Ishikawa (cell line): ENCODE results near the gene MAT2A.

Experiments
- CEBPB ChIP-seq: IDR thresholded peaks from 2 replicates; pipeline ENCODE4 v1.6.1; 2012
- CREB1 ChIP-seq: IDR thresholded peaks from 2 replicates; pipeline ENCODE4 v1.6.1; 2012; ENCODE audit warnings: low read depth
- EGR1 ChIP-seq: IDR thresholded peaks from 2 replicates; pipeline ENCODE4 v1.6.1; 2012
- EP300 ChIP-seq: IDR thresholded peaks from 2 replicates; pipeline ENCODE4 v1.6.1; 2012; ENCODE audit warnings: borderline replicate concordance
- FOXM1 ChIP-seq: IDR thresholded peaks from 2 replicates; pipeline ENCODE4 v1.6.1; 2012; ENCODE audit warnings: low read depth, borderline replicate concordance
- NFIC ChIP-seq: IDR thresholded peaks from 2 replicates; pipeline ENCODE4 v1.6.1; 2012
- RAD21 ChIP-seq: IDR thresholded peaks from 2 replicates; pipeline ENCODE4 v1.6.1; 2012; ENCODE audit warnings: low read depth
- TAF1 ChIP-seq: IDR thresholded peaks from 2 replicates; pipeline ENCODE4 v1.6.1; 2012; ENCODE audit warnings: low read depth, mild to moderate bottlenecking
- TCF12 ChIP-seq: IDR thresholded peaks from 2 replicates; pipeline ENCODE4 v1.6.1; 2012; ENCODE audit warnings: low read depth
- TEAD4 ChIP-seq: IDR thresholded peaks from 2 replicates; pipeline ENCODE4 v1.6.1; 2012
- YY1 ChIP-seq: IDR thresholded peaks from 2 replicates; pipeline ENCODE4 v1.6.1; 2012; ENCODE audit warnings: low read depth
- ZBTB7A ChIP-seq: IDR thresholded peaks from 2 replicates; pipeline ENCODE4 v1.6.1; 2012; ENCODE audit warnings: low read depth
- TF ChIP-seq, protein P1 (sequence below): IDR thresholded peaks from 2 replicates; pipeline ENCODE4 v1.6.1; 2012
- TF ChIP-seq, protein P2 (sequence below): IDR thresholded peaks from 2 replicates; pipeline ENCODE4 v1.6.1; 2012; ENCODE audit warnings: low read depth, mild to moderate bottlenecking
- TF ChIP-seq, protein P3 (sequence below): IDR thresholded peaks from 2 replicates; pipeline ENCODE4 v1.6.1; 2012

Gene MAT2A

DNA sequence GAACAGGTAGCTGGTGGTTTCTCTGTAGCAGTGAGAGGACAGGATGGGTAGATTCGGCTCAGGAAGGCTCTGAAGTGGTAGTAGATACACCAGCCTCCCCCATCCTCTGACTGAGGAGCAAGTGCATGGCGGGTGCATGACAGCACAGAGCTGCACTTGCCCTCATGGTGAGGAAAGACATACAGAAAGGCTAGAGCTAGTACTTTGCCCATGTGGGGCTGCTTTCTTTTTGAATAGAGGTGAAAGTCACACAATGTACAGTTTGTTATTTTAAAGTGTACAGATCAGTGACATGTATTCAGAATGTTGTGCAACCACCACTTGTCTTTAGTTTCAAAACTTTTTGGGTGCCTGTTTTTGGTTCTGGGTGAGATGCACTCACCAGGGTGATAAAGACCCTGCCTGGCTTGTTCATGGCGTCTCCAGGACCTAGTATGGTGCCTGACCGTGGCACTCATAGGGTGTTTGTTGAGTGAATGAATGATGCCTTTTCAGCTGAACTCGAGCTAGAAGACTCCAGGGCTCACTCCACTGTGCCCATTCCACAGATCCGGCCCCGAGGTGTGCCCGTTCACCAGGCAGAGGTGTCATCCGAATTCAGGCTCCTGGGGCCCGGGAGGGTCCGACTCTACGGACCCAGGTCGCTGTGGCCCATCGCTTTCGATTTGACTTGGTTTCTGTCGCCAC, 44.8 kb downstream of the MAT2A start:
- TF ChIP-seq EP300 (no peak), TAF1 (no peak), TEAD4 (no peak), EGR1 (no peak)

DNA sequence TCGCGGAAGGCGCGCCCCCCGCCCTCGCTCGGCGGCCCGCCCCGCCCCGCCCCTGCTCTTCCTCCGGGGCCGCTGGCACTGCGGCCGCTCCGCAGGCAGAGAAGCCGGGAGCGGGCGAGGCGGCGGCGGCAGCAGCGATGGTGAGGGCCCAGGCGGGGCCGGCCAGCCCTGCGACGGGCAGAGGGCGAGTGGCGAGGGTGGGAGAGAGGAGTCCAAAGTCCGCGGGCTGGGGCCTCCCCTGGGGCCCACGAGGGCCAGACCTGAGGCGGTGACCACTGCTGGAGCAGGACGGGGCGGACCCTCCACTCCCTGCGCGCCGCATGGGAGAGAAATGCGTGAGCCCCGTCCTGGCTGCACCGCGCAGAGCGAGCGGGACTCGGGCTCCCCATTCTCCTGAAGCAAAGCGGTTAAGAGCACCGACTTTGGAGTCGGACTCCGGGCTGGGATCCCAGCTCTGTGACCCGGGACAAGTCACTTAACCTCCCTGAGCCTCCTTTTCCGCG, 45.4 kb downstream of the MAT2A start, which contains the start of gene VAMP5:
Gene VAMP5 (plus strand): TSS at position 78 of the 503 bp plus-strand sequence. CDS start 60 bp downstream, at position 138.
- TF ChIP-seq TCF12, result no peak
- no peak for TF ChIP-seq RAD21
- TF ChIP-seq NFIC, result no peak
- TF ChIP-seq, protein P1, sequence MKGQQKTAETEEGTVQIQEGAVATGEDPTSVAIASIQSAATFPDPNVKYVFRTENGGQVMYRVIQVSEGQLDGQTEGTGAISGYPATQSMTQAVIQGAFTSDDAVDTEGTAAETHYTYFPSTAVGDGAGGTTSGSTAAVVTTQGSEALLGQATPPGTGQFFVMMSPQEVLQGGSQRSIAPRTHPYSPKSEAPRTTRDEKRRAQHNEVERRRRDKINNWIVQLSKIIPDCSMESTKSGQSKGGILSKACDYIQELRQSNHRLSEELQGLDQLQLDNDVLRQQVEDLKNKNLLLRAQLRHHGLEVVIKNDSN, result no peak
- TF ChIP-seq CREB1, result no peak
- no peak for TF ChIP-seq FOXM1
- no peak for TF ChIP-seq TEAD4
- TF ChIP-seq YY1, result no peak
- no peak for TF ChIP-seq EGR1
- no peak for TF ChIP-seq TAF1
- TF ChIP-seq, protein P2, sequence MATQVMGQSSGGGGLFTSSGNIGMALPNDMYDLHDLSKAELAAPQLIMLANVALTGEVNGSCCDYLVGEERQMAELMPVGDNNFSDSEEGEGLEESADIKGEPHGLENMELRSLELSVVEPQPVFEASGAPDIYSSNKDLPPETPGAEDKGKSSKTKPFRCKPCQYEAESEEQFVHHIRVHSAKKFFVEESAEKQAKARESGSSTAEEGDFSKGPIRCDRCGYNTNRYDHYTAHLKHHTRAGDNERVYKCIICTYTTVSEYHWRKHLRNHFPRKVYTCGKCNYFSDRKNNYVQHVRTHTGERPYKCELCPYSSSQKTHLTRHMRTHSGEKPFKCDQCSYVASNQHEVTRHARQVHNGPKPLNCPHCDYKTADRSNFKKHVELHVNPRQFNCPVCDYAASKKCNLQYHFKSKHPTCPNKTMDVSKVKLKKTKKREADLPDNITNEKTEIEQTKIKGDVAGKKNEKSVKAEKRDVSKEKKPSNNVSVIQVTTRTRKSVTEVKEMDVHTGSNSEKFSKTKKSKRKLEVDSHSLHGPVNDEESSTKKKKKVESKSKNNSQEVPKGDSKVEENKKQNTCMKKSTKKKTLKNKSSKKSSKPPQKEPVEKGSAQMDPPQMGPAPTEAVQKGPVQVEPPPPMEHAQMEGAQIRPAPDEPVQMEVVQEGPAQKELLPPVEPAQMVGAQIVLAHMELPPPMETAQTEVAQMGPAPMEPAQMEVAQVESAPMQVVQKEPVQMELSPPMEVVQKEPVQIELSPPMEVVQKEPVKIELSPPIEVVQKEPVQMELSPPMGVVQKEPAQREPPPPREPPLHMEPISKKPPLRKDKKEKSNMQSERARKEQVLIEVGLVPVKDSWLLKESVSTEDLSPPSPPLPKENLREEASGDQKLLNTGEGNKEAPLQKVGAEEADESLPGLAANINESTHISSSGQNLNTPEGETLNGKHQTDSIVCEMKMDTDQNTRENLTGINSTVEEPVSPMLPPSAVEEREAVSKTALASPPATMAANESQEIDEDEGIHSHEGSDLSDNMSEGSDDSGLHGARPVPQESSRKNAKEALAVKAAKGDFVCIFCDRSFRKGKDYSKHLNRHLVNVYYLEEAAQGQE, result no peak
- no peak for TF ChIP-seq CEBPB
- TF ChIP-seq EP300, result no peak
- TF ChIP-seq, protein P3, sequence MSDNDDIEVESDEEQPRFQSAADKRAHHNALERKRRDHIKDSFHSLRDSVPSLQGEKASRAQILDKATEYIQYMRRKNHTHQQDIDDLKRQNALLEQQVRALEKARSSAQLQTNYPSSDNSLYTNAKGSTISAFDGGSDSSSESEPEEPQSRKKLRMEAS, result no peak

DNA sequence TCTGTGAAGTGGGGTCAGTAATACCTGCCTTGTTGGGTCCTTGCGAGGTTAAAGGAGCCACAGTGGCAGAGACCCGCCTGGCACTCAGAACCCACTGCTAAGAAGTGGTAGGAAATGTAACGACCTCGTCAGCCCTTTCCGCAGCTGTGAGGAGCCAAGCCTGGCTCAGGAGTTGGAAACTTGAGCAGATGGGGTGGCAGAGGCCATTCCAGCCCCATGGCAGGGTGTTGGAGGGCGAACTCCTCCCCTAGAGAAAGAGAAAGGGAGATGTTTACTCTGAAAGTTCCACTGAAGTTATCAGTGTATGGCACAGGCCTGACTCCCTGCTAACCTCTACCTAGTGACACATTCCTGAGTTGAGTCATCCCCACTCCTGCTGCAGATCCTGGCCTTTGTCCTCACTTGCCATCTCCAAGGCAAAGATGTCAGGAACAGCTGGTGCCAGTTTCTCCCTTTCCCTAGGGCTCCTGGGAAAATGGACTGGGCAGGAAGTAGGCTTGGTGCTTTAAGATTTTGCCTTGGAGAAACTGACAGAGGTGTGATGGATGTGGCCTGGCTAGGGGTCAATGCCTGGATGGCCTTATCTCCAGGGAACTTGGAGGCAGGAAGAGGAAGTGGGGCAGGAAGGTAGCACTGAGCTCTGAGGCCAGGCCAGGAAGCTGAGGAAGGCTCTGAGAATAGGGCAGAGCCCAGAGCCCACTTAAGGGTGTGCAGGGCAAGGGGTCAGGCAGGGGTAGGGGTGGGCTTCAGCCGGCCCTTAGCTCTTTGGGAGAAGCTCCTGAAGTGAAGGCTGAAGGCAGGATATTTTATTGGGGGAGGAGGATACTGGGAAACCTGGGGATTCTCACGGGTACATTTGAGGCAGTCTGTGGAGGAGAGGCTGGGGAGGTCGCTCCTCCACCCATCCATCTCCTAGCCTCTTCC, 46.2 kb downstream of the MAT2A start:
- TF ChIP-seq, protein P1, result no peak
- TF ChIP-seq CREB1, result no peak
- TF ChIP-seq YY1, result no peak
- TF ChIP-seq CEBPB, result no peak
- TF ChIP-seq NFIC, result no peak
- TF ChIP-seq, protein P2, result no peak
- no peak for TF ChIP-seq TEAD4
- TF ChIP-seq EGR1, result no peak
- no peak for TF ChIP-seq FOXM1

DNA sequence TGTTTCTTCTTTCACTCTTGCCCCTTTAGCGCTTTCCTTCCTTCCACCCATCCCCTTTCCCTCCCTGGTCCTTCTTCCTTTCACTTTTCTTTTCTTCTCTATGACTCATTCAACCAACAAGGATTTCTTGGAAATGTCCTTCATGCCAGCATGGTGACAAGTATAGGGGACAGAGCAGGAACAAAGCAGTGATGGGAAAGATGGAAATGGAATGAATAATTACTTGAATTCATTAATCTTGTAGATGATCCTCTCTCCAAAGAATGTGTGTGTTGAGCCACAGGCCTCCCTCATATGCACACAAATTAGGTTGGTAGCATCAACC, 46.8 kb downstream of the MAT2A start:
- no peak for TF ChIP-seq TCF12
- TF ChIP-seq, protein P1, result no peak
- TF ChIP-seq YY1, result no peak
- no peak for TF ChIP-seq NFIC
- TF ChIP-seq TAF1, result no peak
- no peak for TF ChIP-seq EP300
- TF ChIP-seq, protein P2, result no peak
- no peak for TF ChIP-seq RAD21
- no peak for TF ChIP-seq CREB1
- TF ChIP-seq CEBPB, result no peak
- TF ChIP-seq ZBTB7A, result no peak
- no peak for TF ChIP-seq TEAD4
- TF ChIP-seq EGR1, result no peak
- TF ChIP-seq, protein P3, result no peak
